ENCODE data around the gene RASAL2.

Gene RASAL2

GRCh38 chr1:178436899-178437298, 343.0 kb downstream of the RASAL2 start:
- H3K4me3 ChIP-seq (ENCODE audit: low read depth, low read length): no peak overlapping the region
- H3K79me2 ChIP-seq (ENCODE audit: control insufficient read depth, insufficient read depth, low read length, unreplicated experiment): no peaks in the 10 kb centered on the region
- H3K27me3 ChIP-seq (ENCODE audit: insufficient read depth, low read length): no peaks in the 10 kb centered on the region
- H2AFZ ChIP-seq (ENCODE audit: low read length, unreplicated experiment): no peak overlapping the region
- peaks cover 25% of the 10 kb centered on the region for H3K36me3 ChIP-seq (ENCODE audit: insufficient read depth, low read length)
- no peak overlapping the region for H3K27ac ChIP-seq (ENCODE audit: low read depth, low read length)
- no peaks in the 10 kb centered on the region for H3K4me1 ChIP-seq (ENCODE audit: control insufficient read depth, insufficient read depth, low read length, unreplicated experiment)

DNA sequence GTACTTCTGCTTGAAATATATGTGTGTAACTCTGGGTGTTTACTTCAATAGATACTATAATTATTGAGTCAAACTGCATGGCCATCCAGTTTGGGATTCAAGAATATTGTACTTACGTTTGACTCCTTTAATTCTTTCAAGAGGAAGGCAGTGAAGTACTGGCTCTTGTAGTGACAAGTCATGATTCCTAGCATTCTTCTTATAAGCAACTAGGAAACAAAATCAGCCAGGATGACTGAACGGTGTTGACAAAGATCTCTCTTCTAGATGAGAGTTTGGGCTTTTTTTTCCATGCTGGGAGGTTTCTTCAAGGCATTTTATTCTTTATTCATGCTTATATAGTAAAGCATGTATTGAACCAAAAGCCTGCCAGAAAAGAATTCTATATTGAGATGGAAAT, 344.5 kb downstream of the RASAL2 start:
- H2AFZ ChIP-seq (ENCODE audit: low read length, unreplicated experiment): no peak overlapping the region
- H3K79me2 ChIP-seq (ENCODE audit: control insufficient read depth, insufficient read depth, low read length, unreplicated experiment): no peaks in the 10 kb centered on the region
- H3K27ac ChIP-seq (ENCODE audit: low read depth, low read length): no peak overlapping the region
- H3K4me1 ChIP-seq (ENCODE audit: control insufficient read depth, insufficient read depth, low read length, unreplicated experiment): no peaks in the 10 kb centered on the region
- peaks cover 37% of the 10 kb centered on the region for H3K36me3 ChIP-seq (ENCODE audit: insufficient read depth, low read length)
- no peak overlapping the region for H3K4me3 ChIP-seq (ENCODE audit: low read depth, low read length)
- H3K27me3 ChIP-seq (ENCODE audit: insufficient read depth, low read length): no peaks in the 10 kb centered on the region

GRCh38 chr1:178442925-178443324, 349.0 kb downstream of the RASAL2 start:
- Histone ChIP-seq H3K27ac (ENCODE audit: low read depth, low read length) (no peak overlapping the region), H3K4me1 (ENCODE audit: control insufficient read depth, insufficient read depth, low read length, unreplicated experiment) (no peaks in the 10 kb centered on the region), H3K79me2 (ENCODE audit: control insufficient read depth, insufficient read depth, low read length, unreplicated experiment) (no peaks in the 10 kb centered on the region), H3K27me3 (ENCODE audit: insufficient read depth, low read length) (no peaks in the 10 kb centered on the region), H3K4me3 (ENCODE audit: low read depth, low read length) (no peak overlapping the region), H2AFZ (ENCODE audit: low read length, unreplicated experiment) (no peak overlapping the region), H3K36me3 (ENCODE audit: insufficient read depth, low read length) (peaks cover 47% of the 10 kb centered on the region)

- no peak overlapping the region for H3K27ac ChIP-seq (ENCODE audit: low read depth, low read length)
- peaks cover 13% of the 10 kb centered on the region; the same call in 1 of the 2 replicates for H3K36me3 ChIP-seq (ENCODE audit: insufficient read depth, low read length)
- no peak overlapping the region for H3K4me3 ChIP-seq (ENCODE audit: low read depth, low read length)
- no peak overlapping the region for H2AFZ ChIP-seq (ENCODE audit: low read length, unreplicated experiment)
- no peaks in the 10 kb centered on the region for H3K79me2 ChIP-seq (ENCODE audit: control insufficient read depth, insufficient read depth, low read length, unreplicated experiment)
- H3K27me3 ChIP-seq (ENCODE audit: insufficient read depth, low read length): no peaks in the 10 kb centered on the region
- H3K4me1 ChIP-seq (ENCODE audit: control insufficient read depth, insufficient read depth, low read length, unreplicated experiment): peaks cover 19% of the 10 kb centered on the region
Observed at GRCh38 chr1:178450871-178451270, 357.0 kb downstream of the RASAL2 start.

DNA sequence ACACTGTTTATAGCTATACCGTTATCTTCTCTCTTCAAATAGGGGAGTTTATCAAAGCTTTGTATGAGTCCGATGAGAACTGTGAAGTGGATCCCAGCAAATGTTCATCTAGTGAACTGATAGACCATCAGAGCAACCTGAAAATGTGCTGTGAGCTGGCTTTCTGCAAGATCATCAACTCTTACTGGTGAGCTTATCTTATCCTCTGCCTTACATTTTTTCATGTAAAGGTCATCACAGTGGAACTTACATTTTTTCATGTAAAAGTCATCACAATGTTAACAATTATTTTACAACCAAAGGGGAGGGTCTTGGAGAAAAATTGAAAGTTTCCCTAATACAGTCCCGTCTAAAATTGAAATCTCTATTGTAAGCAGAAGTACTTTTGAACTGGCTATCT, 357.6 kb downstream of the RASAL2 start:
- Histone ChIP-seq H3K27ac (ENCODE audit: low read depth, low read length) (peak overlapping the region; percentile 28), H3K4me1 (ENCODE audit: control insufficient read depth, insufficient read depth, low read length, unreplicated experiment) (peaks cover 19% of the 10 kb centered on the region), H3K36me3 (ENCODE audit: insufficient read depth, low read length) (peaks cover 15% of the 10 kb centered on the region), H3K79me2 (ENCODE audit: control insufficient read depth, insufficient read depth, low read length, unreplicated experiment) (no peaks in the 10 kb centered on the region), H3K27me3 (ENCODE audit: insufficient read depth, low read length) (no peaks in the 10 kb centered on the region), H2AFZ (ENCODE audit: low read length, unreplicated experiment) (no peak overlapping the region), H3K4me3 (ENCODE audit: low read depth, low read length) (no peak overlapping the region)

GRCh38 chr1:178452013-178452412, 358.1 kb downstream of the RASAL2 start:
- peaks cover 19% of the 10 kb centered on the region for H3K4me1 ChIP-seq (ENCODE audit: control insufficient read depth, insufficient read depth, low read length, unreplicated experiment)
- no peaks in the 10 kb centered on the region for H3K27me3 ChIP-seq (ENCODE audit: insufficient read depth, low read length)
- H3K27ac ChIP-seq (ENCODE audit: low read depth, low read length): no peak overlapping the region
- no peak overlapping the region for H2AFZ ChIP-seq (ENCODE audit: low read length, unreplicated experiment)
- H3K79me2 ChIP-seq (ENCODE audit: control insufficient read depth, insufficient read depth, low read length, unreplicated experiment): no peaks in the 10 kb centered on the region
- H3K4me3 ChIP-seq (ENCODE audit: low read depth, low read length): no peak overlapping the region
- peaks cover 20% of the 10 kb centered on the region for H3K36me3 ChIP-seq (ENCODE audit: insufficient read depth, low read length)

DNA sequence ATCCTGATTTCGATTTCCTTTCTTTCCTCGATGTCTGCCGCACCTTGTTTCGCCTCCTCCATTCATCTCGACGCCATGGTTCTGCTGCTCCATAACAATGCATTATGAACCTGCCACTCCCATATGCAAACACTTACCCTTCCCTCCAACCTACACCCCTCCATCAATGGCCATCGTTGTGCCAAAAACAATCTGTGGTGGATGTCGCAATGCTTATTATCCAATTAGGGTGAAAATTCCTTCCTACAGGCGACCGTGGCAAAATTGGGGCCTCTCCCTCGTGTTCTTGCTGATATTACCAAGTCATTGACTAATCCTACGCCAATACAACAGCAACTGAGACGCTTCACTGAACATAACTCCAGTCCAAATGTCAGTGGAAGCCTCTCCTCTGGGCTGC, 362.6 kb downstream of the RASAL2 start:
- H3K27ac ChIP-seq (ENCODE audit: low read depth, low read length): no peak overlapping the region
- no peaks in the 10 kb centered on the region for H3K27me3 ChIP-seq (ENCODE audit: insufficient read depth, low read length)
- H3K4me3 ChIP-seq (ENCODE audit: low read depth, low read length): no peak overlapping the region
- peaks cover 7% of the 10 kb centered on the region for H3K4me1 ChIP-seq (ENCODE audit: control insufficient read depth, insufficient read depth, low read length, unreplicated experiment)
- no peaks in the 10 kb centered on the region for H3K79me2 ChIP-seq (ENCODE audit: control insufficient read depth, insufficient read depth, low read length, unreplicated experiment)
- H2AFZ ChIP-seq (ENCODE audit: low read length, unreplicated experiment): no peak overlapping the region
- peaks cover 16% of the 10 kb centered on the region for H3K36me3 ChIP-seq (ENCODE audit: insufficient read depth, low read length)

- Histone ChIP-seq H3K27me3 (ENCODE audit: insufficient read depth, low read length) (no peaks in the 10 kb centered on the region), H3K27ac (ENCODE audit: low read depth, low read length) (no peak overlapping the region), H3K4me1 (ENCODE audit: control insufficient read depth, insufficient read depth, low read length, unreplicated experiment) (no peaks in the 10 kb centered on the region), H2AFZ (ENCODE audit: low read length, unreplicated experiment) (no peak overlapping the region), H3K79me2 (ENCODE audit: control insufficient read depth, insufficient read depth, low read length, unreplicated experiment) (no peaks in the 10 kb centered on the region), H3K36me3 (ENCODE audit: insufficient read depth, low read length) (peaks cover 11% of the 10 kb centered on the region), H3K4me3 (ENCODE audit: low read depth, low read length) (no peak overlapping the region)
Observed at GRCh38 chr1:178457651-178458050, 363.7 kb downstream of the RASAL2 start.

- no peak overlapping the region for H3K4me3 ChIP-seq (ENCODE audit: low read depth, low read length)
- H3K27ac ChIP-seq (ENCODE audit: low read depth, low read length): no peak overlapping the region
- no peak overlapping the region for H2AFZ ChIP-seq (ENCODE audit: low read length, unreplicated experiment)
- no peaks in the 10 kb centered on the region for H3K4me1 ChIP-seq (ENCODE audit: control insufficient read depth, insufficient read depth, low read length, unreplicated experiment)
- peaks cover 11% of the 10 kb centered on the region for H3K36me3 ChIP-seq (ENCODE audit: insufficient read depth, low read length)
- no peaks in the 10 kb centered on the region for H3K79me2 ChIP-seq (ENCODE audit: control insufficient read depth, insufficient read depth, low read length, unreplicated experiment)
- H3K27me3 ChIP-seq (ENCODE audit: insufficient read depth, low read length): no peaks in the 10 kb centered on the region
Observed at GRCh38 chr1:178458203-178458602, 364.3 kb downstream of the RASAL2 start.

DNA sequence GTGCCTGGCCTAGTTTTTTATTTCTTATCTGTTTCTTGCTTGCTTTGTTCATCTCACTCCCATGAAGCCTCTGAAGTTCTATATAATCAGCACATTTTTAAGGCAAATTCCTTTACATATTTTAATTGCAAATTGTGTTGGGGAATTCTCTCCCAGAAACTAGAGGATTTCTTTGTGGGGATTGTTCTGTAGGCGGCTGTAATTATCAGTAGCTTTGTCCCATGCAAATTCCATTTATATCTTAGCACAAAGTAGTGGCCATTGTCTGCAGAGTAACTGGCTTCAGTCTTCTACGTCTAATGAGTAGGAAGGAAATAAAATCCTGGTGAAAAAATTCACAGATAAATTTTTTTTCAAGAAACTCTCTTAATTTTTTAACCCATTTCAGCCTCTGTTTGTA, 367.2 kb downstream of the RASAL2 start:
- peaks cover 19% of the 10 kb centered on the region for H3K4me1 ChIP-seq (ENCODE audit: control insufficient read depth, insufficient read depth, low read length, unreplicated experiment)
- H2AFZ ChIP-seq (ENCODE audit: low read length, unreplicated experiment): no peak overlapping the region
- H3K27ac ChIP-seq (ENCODE audit: low read depth, low read length): no peak overlapping the region
- no peaks in the 10 kb centered on the region for H3K79me2 ChIP-seq (ENCODE audit: control insufficient read depth, insufficient read depth, low read length, unreplicated experiment)
- no peak overlapping the region for H3K4me3 ChIP-seq (ENCODE audit: low read depth, low read length)
- peaks cover 13% of the 10 kb centered on the region for H3K36me3 ChIP-seq (ENCODE audit: insufficient read depth, low read length)
- no peaks in the 10 kb centered on the region for H3K27me3 ChIP-seq (ENCODE audit: insufficient read depth, low read length)

DNA sequence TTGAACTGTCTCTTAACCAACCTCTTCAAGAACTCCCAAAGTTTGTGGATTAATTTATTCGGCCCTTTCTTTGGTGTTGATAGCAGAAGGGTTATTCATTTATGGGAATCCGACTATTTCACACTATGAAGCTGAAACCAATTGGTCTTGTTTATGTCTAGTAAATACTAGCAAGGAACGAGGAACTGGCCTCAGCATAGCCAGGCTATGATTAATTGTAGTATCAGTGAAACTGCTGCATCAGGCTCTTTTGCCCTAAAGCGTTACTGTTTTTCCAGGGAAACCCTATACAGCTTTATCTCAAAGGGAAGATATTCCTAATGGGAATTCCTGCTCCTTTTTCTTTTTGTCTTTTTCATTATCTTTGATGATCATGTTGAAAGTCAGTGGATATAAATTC, 367.8 kb downstream of the RASAL2 start:
- H3K4me1 ChIP-seq (ENCODE audit: control insufficient read depth, insufficient read depth, low read length, unreplicated experiment): peaks cover 19% of the 10 kb centered on the region
- no peaks in the 10 kb centered on the region for H3K79me2 ChIP-seq (ENCODE audit: control insufficient read depth, insufficient read depth, low read length, unreplicated experiment)
- no peak overlapping the region for H3K4me3 ChIP-seq (ENCODE audit: low read depth, low read length)
- H2AFZ ChIP-seq (ENCODE audit: low read length, unreplicated experiment): no peak overlapping the region
- peaks cover 15% of the 10 kb centered on the region for H3K36me3 ChIP-seq (ENCODE audit: insufficient read depth, low read length)
- H3K27me3 ChIP-seq (ENCODE audit: insufficient read depth, low read length): no peaks in the 10 kb centered on the region
- no peak overlapping the region for H3K27ac ChIP-seq (ENCODE audit: low read depth, low read length)

All from ACC112 (cell line).